ENCODE results near the gene DFFB.
A peak's percentile ranks its signal among the peaks of the same experiment; 100 is the strongest.

DFFB gene

DNA sequence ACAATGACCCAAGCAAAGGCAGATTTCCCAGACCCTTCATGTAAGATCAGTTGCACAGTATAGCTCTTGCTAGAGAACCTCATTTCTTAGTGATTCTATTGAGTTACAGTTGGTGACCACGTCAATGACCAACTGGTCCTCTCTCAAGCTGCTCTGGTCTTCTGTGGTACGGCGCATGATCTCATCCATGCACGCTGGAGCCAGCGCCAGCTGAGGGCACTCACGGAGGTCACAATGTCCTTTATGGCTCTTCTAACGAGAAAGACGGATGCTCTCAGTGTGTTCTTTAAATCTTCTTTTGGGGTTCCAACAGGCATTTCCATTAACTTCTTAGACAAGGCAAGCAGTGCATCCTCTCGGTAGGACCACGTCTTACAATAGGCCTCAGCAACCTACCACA lies 22.6 kb upstream of the DFFB start:
- DNase-seq: no peak

DNA sequence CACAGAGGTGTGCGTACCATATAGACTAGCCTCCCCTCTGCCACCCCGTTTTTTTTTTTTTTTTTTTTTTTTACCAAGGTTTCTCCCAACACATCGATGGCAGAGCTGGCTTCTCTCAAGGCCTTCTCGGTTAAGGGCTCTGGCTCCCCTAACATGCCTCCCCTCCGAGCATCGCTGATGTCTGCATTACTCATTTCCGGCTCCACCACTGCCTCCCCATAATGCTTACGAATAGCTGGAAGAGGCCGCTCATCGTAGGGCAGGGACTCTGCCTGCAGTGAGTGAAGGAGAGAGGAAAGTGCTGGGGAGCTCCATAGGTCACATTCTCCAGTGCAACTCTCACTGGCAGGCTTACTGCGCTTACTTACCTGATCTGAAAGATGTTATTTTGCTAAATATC lies 20.9 kb upstream of the DFFB start:
- DNase-seq: no peak

DNA sequence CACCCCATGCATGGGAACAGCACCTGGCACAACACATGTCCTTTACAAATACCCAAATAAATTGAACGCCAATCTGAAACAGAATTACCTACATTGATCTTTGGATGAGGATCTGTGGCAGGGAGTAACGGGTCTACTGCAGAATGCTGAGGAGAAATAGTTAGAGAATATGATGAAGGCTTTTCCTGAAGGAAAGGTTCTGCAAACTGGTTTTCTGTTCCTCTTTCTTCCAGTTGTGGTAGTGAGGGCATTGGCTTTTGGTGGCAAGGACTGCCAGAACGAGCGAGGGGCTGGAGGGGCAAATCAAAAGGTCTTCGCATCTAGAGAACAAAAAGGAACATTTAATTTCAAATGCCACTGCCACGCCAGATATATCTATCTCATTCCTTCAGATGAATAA lies 20.1 kb upstream of the DFFB start:
- no peak for DNase-seq

- DNase-seq: no peak
Measured at GRCh38 chr1:3837685-3838084, 19.6 kb upstream of the DFFB start.

DNA sequence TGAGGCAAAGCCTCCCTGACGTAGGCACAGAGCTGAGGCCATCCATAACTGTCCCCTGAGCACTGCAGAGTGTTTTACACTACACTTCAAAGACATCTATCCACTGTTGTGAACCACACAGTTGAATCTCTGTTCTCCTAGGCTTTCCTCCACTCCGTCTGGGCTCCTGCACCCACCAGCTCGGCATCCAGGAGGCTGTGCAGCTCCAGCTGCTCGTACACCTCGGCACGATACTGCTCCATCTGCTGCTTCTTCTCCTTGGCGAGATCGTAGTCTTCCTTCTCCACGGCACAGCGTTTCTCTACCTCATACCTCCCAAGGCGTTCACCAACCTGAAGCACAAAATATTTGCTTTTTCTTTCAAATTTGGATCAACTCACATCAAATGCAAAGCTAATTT lies 18.5 kb upstream of the DFFB start:
- no peak for DNase-seq

GRCh38 chr1:3841491-3841890 lies 15.8 kb upstream of the DFFB start:
- DNase-seq: no peak

DNA sequence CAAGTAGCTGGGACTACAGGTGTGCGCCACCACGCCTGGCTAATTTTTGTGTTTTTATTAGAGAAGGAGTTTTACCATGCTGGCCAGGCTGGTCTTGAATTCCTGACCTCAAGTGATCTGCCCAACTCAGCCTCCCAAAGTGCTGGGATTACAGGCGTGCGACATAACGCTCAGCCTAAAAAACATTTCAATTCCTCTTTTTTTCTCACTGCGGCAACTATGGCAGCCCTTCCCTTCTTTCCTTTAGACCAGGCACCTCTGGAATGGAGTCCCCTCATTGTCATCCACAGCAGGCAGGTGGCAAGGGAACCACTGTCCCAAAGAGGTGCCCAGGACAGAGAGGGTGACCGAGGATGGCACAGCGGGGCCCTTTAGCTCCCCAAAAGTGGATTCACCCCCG lies 14.4 kb upstream of the DFFB start:
- no peak for DNase-seq

GRCh38 chr1:3846541-3846940 lies 10.7 kb upstream of the DFFB start:
- DNase-seq: no peak

- DNase-seq: no peak
Measured at GRCh38 chr1:3847081-3847480, 10.2 kb upstream of the DFFB start.

- no peak for DNase-seq
Measured at GRCh38 chr1:3850857-3851256, 6.4 kb upstream of the DFFB start.

GRCh38 chr1:3851292-3851691 lies 6.0 kb upstream of the DFFB start:
- DNase-seq: no peak

DNA sequence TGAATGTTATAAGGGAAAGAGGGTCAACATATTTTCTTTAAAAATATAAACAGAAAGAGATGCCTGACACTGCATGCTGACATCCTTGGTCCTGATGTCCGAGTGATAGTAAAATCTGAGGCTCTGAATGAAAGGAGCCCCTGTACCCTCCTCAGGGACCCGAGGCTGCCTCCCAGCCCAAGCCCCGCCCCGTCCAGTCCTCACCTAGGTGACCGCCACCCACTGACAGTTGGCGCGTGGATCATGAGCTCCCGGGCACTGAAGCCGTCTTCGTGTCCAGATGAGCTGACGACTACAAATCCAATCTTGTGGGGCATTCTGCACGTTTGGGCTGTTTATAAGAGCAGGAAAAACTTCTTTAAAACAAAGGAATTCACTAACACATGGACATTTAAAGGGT lies 5.2 kb upstream of the DFFB start:
- no peak for DNase-seq

GRCh38 chr1:3852711-3853485 lies 4.4 kb upstream of the DFFB start:
- no peak for DNase-seq

DNA sequence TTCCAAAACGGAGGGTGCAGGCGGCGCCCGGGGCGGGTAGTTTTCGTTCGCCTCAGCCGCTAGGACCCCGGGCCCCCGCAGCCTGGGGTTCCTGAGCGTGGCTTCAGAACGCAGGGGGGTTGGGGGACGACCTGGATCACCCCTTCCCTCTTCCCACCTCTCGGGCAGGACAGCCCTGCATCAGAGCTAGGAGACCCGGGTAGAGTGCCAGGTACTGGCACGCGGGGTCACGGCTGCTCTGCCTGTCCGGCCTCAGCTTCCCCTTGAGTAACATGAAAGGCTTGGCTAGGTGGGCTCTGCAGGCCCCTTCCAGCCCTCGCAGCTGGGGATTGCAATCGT lies 484 bp downstream of the DFFB start:
- no peak for DNase-seq

GRCh38 chr1:3858231-3858981 lies 1.1 kb downstream of the DFFB start:
- peak; percentile 21 for DNase-seq

GRCh38 chr1:3863231-3863935 lies 6.1 kb downstream of the DFFB start:
- no peak for DNase-seq

- no peak for DNase-seq
Measured at GRCh38 chr1:3864884-3865283, 7.6 kb downstream of the DFFB start.

DNA sequence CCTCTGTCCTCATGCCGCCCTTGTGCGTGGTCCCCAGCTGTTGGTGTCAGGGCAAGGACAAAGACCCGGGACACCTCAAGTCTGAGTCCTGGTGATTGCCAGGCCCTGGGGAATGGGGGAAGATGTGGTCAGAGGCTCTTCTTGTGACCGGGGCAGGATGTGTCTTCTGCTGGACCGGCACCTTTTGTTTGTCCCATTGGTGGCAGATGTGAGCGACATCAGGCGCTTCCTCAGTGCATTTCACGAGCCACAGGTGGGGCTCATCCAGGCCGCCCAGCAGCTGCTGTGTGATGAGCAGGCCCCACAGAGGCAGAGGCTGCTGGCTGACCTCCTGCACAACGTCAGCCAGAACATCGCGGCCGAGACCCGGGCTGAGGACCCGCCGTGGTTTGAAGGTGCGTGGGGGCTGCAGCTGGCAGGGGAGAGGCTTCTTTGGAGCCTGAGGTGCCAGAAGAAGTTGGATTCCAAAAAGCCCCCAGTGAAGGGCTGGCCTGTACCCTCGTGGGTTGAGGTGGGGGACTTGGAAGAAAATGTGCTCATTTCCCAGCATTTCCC lies 8.4 kb downstream of the DFFB start:
- DNase-seq: no peak

DNA sequence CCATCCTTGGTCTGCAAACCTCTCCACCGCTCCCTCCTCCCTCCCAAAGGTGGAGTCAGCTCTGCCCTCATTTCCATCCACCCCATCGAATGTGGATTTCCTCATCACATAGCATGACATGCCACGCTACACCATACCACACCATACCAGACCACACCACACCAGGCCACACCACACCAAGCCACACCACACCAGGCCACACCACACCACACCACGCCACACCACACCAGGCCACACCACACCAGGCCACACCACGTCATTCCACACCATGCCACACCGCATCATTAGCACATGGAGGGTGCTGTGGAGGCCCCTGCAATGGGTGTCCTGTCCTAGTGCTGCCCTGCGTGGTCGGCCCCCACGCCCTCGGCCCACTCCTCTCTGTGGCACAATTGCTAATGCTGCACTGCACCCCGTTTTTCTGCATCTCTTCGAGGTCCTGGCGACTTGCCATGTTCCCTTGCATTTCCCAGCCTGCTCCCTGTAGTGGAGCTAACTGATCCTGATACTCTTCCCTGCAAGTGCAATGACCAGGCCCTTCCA lies 11.3 kb downstream of the DFFB start:
- DNase-seq: no peak

- DNase-seq: peak; percentile 16
Measured at GRCh38 chr1:3869751-3870301, 12.6 kb downstream of the DFFB start.

DNA sequence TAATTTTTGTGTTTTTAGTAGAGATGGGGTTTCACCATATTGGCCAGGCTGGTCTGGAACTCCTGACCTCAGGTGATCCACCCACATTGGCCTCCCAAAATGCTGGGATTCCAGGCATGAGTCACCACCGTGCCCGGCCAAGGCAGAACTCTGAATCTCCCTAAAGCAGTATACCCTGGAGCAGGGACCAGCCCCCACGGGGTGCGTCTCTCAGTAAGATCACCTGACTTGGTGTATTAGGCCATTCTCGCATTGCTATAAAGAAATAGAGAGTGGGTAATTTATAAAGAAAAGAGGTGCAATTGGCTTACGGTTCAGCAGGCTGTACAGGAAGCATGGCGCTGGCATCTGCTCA lies 14.2 kb downstream of the DFFB start:
- no peak for DNase-seq

GRCh38 chr1:3872546-3872945 lies 15.3 kb downstream of the DFFB start:
- DNase-seq: no peak

DNA sequence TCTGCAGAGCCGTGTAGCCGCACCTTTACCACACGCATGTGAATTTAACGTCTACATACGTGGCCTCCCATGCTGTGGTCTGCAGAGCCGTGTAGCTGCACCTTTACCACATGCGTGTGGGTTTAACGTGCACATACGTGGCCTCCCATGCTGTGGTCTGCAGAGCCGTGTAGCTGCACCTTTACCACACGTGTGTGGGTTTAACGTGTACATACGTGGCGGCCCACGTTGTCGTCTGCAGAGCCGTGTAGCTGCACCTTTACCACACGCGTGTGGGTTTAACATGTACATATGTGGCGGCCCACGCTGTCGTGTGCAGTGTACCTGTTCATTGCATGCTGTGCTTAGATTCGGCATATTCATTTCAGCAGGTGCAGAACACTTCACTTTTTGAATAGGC lies 17.5 kb downstream of the DFFB start:
- no peak for DNase-seq
